Fibroblast of lung (primary cell): ENCODE data around the gene HAVCR2. TPM values are rescaled to one million over a fixed set of nuclear protein-coding genes. Genes with fewer than 3 reads are reported as not detected.

Experiments
- DNase-seq, 2 donors: peaks; one replicate each; pipeline versions ENCODE4 v3.0.0 to v3.0.0-alpha.2; 2010; ENCODE audit warnings: low read depth in 2 of 2
- H2AFZ ChIP-seq: 2 replicates; pipeline ENCODE4 v1.5.1; 2012; ENCODE audit warnings: low read length, control low read depth, inconsistent platforms
- H3K27ac ChIP-seq: 2 replicates; pipeline ENCODE4 v1.5.1; 2011; ENCODE audit warnings: low read length, control low read depth; ENCODE audit not compliant: insufficient read depth
- H3K27me3 ChIP-seq: 2 replicates; pipeline ENCODE4 v1.5.1; 2011; ENCODE audit warnings: mild to moderate bottlenecking, low read length; ENCODE audit not compliant: control insufficient read depth, insufficient read depth
- H3K36me3 ChIP-seq: 2 replicates; pipeline ENCODE4 v1.5.1; 2011; ENCODE audit warnings: low read length; ENCODE audit not compliant: control insufficient read depth, insufficient read depth
- H3K4me1 ChIP-seq: 2 replicates; pipeline ENCODE4 v1.5.1; 2011; ENCODE audit warnings: low read length; ENCODE audit not compliant: control insufficient read depth, insufficient read depth; ENCODE audit errors: extremely low read depth
- H3K4me2 ChIP-seq: 2 replicates; pipeline ENCODE4 v1.5.1; 2011; ENCODE audit warnings: low read length, control low read depth; ENCODE audit not compliant: insufficient read depth; ENCODE audit errors: extremely low read depth
- H3K4me3 ChIP-seq, 4 experiments: fragments of 200-600 bp in 1 of 4; sonication (generic) in 1 of 4; replicated peaks in 1 of 4; 2 replicates each; pipeline ENCODE4 v1.5.1; 2011 to 2016; ENCODE audit warnings: low read length in 4 of 4, low read depth in 3 of 4, mild to moderate bottlenecking in 3 of 4, control low read depth in 2 of 4, inconsistent platforms in 1 of 4, mixed read lengths in 1 of 4; ENCODE audit not compliant: insufficient read depth in 1 of 4; ENCODE audit errors: control extremely low read depth in 1 of 4
- H3K79me2 ChIP-seq: 2 replicates; pipeline ENCODE4 v1.5.1; 2012; ENCODE audit warnings: mild to moderate bottlenecking, low read length, inconsistent platforms; ENCODE audit not compliant: control insufficient read depth, insufficient read depth
- H3K9ac ChIP-seq: 2 replicates; pipeline ENCODE4 v1.5.1; 2011; ENCODE audit warnings: mild to moderate bottlenecking, low read length, control low read depth; ENCODE audit not compliant: insufficient read depth
- H3K9me3 ChIP-seq: 2 replicates; pipeline ENCODE4 v1.5.1; 2012; ENCODE audit warnings: low read depth, low read length; ENCODE audit not compliant: control insufficient read depth, insufficient read depth
- H4K20me1 ChIP-seq: 2 replicates; pipeline ENCODE4 v1.5.1; 2011; ENCODE audit warnings: low read length; ENCODE audit not compliant: control insufficient read depth, insufficient read depth; ENCODE audit errors: extremely low read depth
- CTCF ChIP-seq, 2 donors: IDR thresholded peaks in 1 of 2; conservative IDR thresholded peaks in 1 of 2; 1 replicate in 1 of 2; 2 replicates in 1 of 2; pipeline ENCODE4 v1.5.1; 2011 to 2012; ENCODE audit warnings: low read length in 2 of 2, control low read depth in 1 of 2, inconsistent platforms in 1 of 2, low read depth in 1 of 2, mild to moderate bottlenecking in 1 of 2
- EZH2 ChIP-seq: IDR thresholded peaks from 2 replicates; pipeline ENCODE4 v1.5.1; 2012; ENCODE audit warnings: low read length, control low read depth, mild to moderate bottlenecking; ENCODE audit errors: missing control alignments
- polyA plus RNA-seq, 2 donors: library from polyadenylated mRNA; depleted of rRNA in 1 of 2; stranded (reverse) in 1 of 2; unstranded in 1 of 2; fragments of >200 nt; gene quantifications; 2 replicates each; pipeline ENCODE4 v1.2.1, GENCODE V29; 2011 to 2012; ENCODE audit warnings: missing spikeins in 1 of 2
- total RNA-seq: library from RNA; depleted of rRNA; stranded (reverse); fragments of >200 nt; gene quantifications from 2 replicates; pipeline ENCODE4 v1.2.1, GENCODE V29; 2014

Gene HAVCR2
- total and polyA plus RNA-seq, 2 donors (not counting 1 experiment from before 2014, with no cell fraction given): 0.56 to 2.5 TPM

GRCh38 chr5:157045601-157046000 is 63.2 kb downstream of the HAVCR2 start:
- no peak overlapping the region for H2AFZ ChIP-seq
- H3K27ac ChIP-seq: no peak overlapping the region
- TF ChIP-seq CTCF (conservative IDR thresholded peaks at IDR 0.05 in 1 of 2, IDR thresholded peaks at IDR 0.05 in 1 of 2; ENCODE audit: low read depth in 1 of 2, low read length in 2 of 2) (no peak), EZH2 (no peak)

GRCh38 chr5:157038568-157039187 is 70.2 kb downstream of the HAVCR2 start:
- Histone ChIP-seq H3K4me1 (no peaks in the 10 kb centered on the region), H3K9me3 (no peaks in the 10 kb centered on the region), H3K4me3 (no peak overlapping the region), H4K20me1 (no peaks in the 10 kb centered on the region), H3K36me3 (no peaks in the 10 kb centered on the region), H3K9ac (no peak overlapping the region), H2AFZ (no peak overlapping the region), H3K27me3 (no peaks in the 10 kb centered on the region), H3K4me2 (no peak overlapping the region), H3K27ac (no peak overlapping the region), H3K79me2 (no peaks in the 10 kb centered on the region)
- TF ChIP-seq EZH2: no peak
- TF ChIP-seq CTCF (conservative IDR thresholded peaks at IDR 0.05 in 1 of 2, IDR thresholded peaks at IDR 0.05 in 1 of 2; ENCODE audit: low read depth in 1 of 2, low read length in 2 of 2): no peak
- DNase-seq: no peak

More at GRCh38 chr5:157045601-157046000, 63.2 kb downstream of the HAVCR2 start:
- Histone ChIP-seq H3K79me2 (no peaks in the 10 kb centered on the region), H3K4me3 (no peak overlapping the region), H3K36me3 (no peaks in the 10 kb centered on the region), H3K9me3 (no peaks in the 10 kb centered on the region), H3K4me1 (no peaks in the 10 kb centered on the region), H3K9ac (no peak overlapping the region), H3K27me3 (no peaks in the 10 kb centered on the region), H4K20me1 (no peaks in the 10 kb centered on the region), H3K4me2 (no peak overlapping the region)
- no peak for DNase-seq

Other genes with a start within 250 kb of the HAVCR2 start
- not detected in 2 replicates for gene TIMD4, start 145.8 kb downstream of the HAVCR2 start, total RNA-seq
- not detected in 2 replicates for gene TIMD4, start 145.8 kb downstream of the HAVCR2 start, polyA plus RNA-seq
- gene HAVCR1, start 49.9 kb downstream of the HAVCR2 start, total RNA-seq: not detected in 2 replicates
- not detected in 2 replicates for gene HAVCR1, start 49.9 kb downstream of the HAVCR2 start, polyA plus RNA-seq
- 9.8 and 11.4 TPM in 2 replicates for gene MED7, start 33.8 kb upstream of the HAVCR2 start, total RNA-seq
- 15.1 and 17.5 TPM in 2 replicates for gene MED7, start 33.8 kb upstream of the HAVCR2 start, polyA plus RNA-seq
- gene GARIN3, start 57.2 kb upstream of the HAVCR2 start, total RNA-seq: not detected in 2 replicates
- not detected in 2 replicates for gene GARIN3, start 57.2 kb upstream of the HAVCR2 start, polyA plus RNA-seq
- 0.17 TPM in 1 of 2 replicates, not detected in the other for gene ITK, start 71.8 kb upstream of the HAVCR2 start, total RNA-seq
- gene ITK, start 71.8 kb upstream of the HAVCR2 start, polyA plus RNA-seq: not detected in 2 replicates
- 16.4 and 27.6 TPM in 2 replicates for gene CYFIP2, start 157.1 kb upstream of the HAVCR2 start, total RNA-seq
- gene CYFIP2, start 157.1 kb upstream of the HAVCR2 start, polyA plus RNA-seq: 5.0 and 6.5 TPM in 2 replicates